Esophagus (tissue), 2 donors: ENCODE measurements around the gene EIF2S2. TPM values are rescaled to one million over a fixed set of nuclear protein-coding genes. Genes with fewer than 3 reads are reported as not detected.
"Not testable (repeated sequence)": the region's sequence is repeated elsewhere in the genome, so short reads cannot be mapped to it uniquely, and the experiment has no call there.

Experiments
- H3K27ac ChIP-seq, 2 donors: one replicate each; pipeline ENCODE4 v1.5.1; 2013; ENCODE audit warnings: low read depth in 2 of 2, mild to moderate bottlenecking in 2 of 2, inconsistent platforms in 1 of 2, low read length in 1 of 2, moderate library complexity in 1 of 2
- H3K27me3 ChIP-seq, 2 donors: one replicate each; pipeline ENCODE4 v1.6.1; 2013; ENCODE audit warnings: low read length in 2 of 2, control low read depth in 1 of 2, mild to moderate bottlenecking in 1 of 2; ENCODE audit not compliant: insufficient read depth in 2 of 2, control insufficient read depth in 1 of 2
- H3K36me3 ChIP-seq, 2 donors: one replicate each; pipeline ENCODE4 v1.6.1; 2013; ENCODE audit warnings: low read length in 1 of 2; ENCODE audit not compliant: control insufficient read depth in 2 of 2, insufficient read depth in 2 of 2
- H3K4me1 ChIP-seq, 2 donors: one replicate each; pipeline ENCODE4 v1.6.1; 2013; ENCODE audit warnings: low read length in 1 of 2; ENCODE audit not compliant: control insufficient read depth in 2 of 2, insufficient read depth in 2 of 2
- H3K4me3 ChIP-seq, 2 donors: one replicate each; pipeline ENCODE4 v1.5.1; 2013; ENCODE audit warnings: low read length in 2 of 2, mild to moderate bottlenecking in 2 of 2, low read depth in 1 of 2, moderate library complexity in 1 of 2
- H3K9me3 ChIP-seq, 2 donors: one replicate each; pipeline ENCODE4 v1.6.1; 2013; ENCODE audit warnings: mild to moderate bottlenecking in 2 of 2, low read depth in 1 of 2, low read length in 1 of 2, moderate library complexity in 1 of 2; ENCODE audit not compliant: control insufficient read depth in 2 of 2, insufficient read depth in 1 of 2
- WGBS, 2 donors: extraction: QIAGEN DNeasy Blood & Tissue Kit; methylation state at CpG; one replicate each; pipeline ENCODE4 v1.1.7; 2013; 5-methylcytosine and 5-hydroxymethylcytosine counted together
- polyA plus RNA-seq, 2 donors: library from polyadenylated mRNA; stranded (reverse); fragments of 200-250 nt; gene quantifications; one replicate each; pipeline ENCODE4 v1.2.3, GENCODE V29; 2013
- donor health status: healthy with polysubstance abuse.
- donor health status: Bipolar disorder and iron deficiency.

Gene EIF2S2
- 10 to 100 TPM; 25.7 to 62.3 TPM for polyA plus RNA-seq

- Histone ChIP-seq H3K27me3 (no peaks in the 10 kb centered on the region), H3K36me3 (peaks cover 0 to 2% of the 10 kb centered on the region in 2 donors), H3K4me3 (peak within 1 kb of the TSS; percentile 93 to 99), H3K9me3 (no peaks in the 10 kb centered on the region), H3K27ac (peak within 1 kb of the TSS; percentile 90 to 97), H3K4me1 (no peaks in the 10 kb centered on the region)
- 0 to 1% methylated on average over 80 to 81 of the region's 81 CpGs for WGBS, 2 donors
Observed at GRCh38 chr20:34111702-34112599, at the start of gene EIF2S2. Gene EIF2S2, minus strand, starts transcription at chr20:34112243. Its CDS starts 133 bp downstream, at chr20:34112110.

GRCh38 chr20:34157697-34158096 lies 45.7 kb upstream of the EIF2S2 start:
- not testable (repeated sequence) for H3K9me3 ChIP-seq, H3K4me1 ChIP-seq
- 73 to 74% methylated on average over 8 of the region's 8 CpGs for WGBS, 2 donors

GRCh38 chr20:34155836-34156235 lies 43.8 kb upstream of the EIF2S2 start:
- Histone ChIP-seq H3K27me3 (no peaks in the 10 kb centered on the region), H3K36me3 (no peaks in the 10 kb centered on the region), H3K9me3 (no peaks in the 10 kb centered on the region), H3K27ac (no peak overlapping the region), H3K4me3 (no peak overlapping the region), H3K4me1 (no peaks in the 10 kb centered on the region)
- 70 to 72% methylated on average over 2 of the region's 2 CpGs for WGBS, 2 donors

More at GRCh38 chr20:34157697-34158096, 45.7 kb upstream of the EIF2S2 start:
- not testable (repeated sequence) for H3K27me3 ChIP-seq, H3K36me3 ChIP-seq, H3K4me3 ChIP-seq, H3K27ac ChIP-seq

GRCh38 chr20:34153169-34153568 lies 41.1 kb upstream of the EIF2S2 start:
- not testable (repeated sequence) for H3K4me3 ChIP-seq, H3K27ac ChIP-seq, H3K27me3 ChIP-seq, H3K9me3 ChIP-seq, H3K36me3 ChIP-seq, H3K4me1 ChIP-seq
- WGBS, 2 donors = 90 to 91% methylated on average over 6 of the region's 6 CpGs

GRCh38 chr20:34152073-34152472 lies 40.0 kb upstream of the EIF2S2 start:
- H3K4me1 ChIP-seq, H3K4me3 ChIP-seq, H3K9me3 ChIP-seq, H3K27me3 ChIP-seq, H3K27ac ChIP-seq, H3K36me3 ChIP-seq: not testable (repeated sequence)
- WGBS, 2 donors = 92 to 97% methylated on average over 8 of the region's 8 CpGs

- Histone ChIP-seq H3K4me3 (no peak overlapping the region), H3K27ac (no peak overlapping the region), H3K36me3 (no peaks in the 10 kb centered on the region), H3K27me3 (no peaks in the 10 kb centered on the region), H3K4me1 (no peaks in the 10 kb centered on the region), H3K9me3 (no peaks in the 10 kb centered on the region)
- 65 to 72% methylated on average over 9 of the region's 9 CpGs for WGBS, 2 donors
Observed at GRCh38 chr20:34150306-34151000, 38.4 kb upstream of the EIF2S2 start.

GRCh38 chr20:34145280-34145819 lies 33.3 kb upstream of the EIF2S2 start:
- Histone ChIP-seq H3K4me3 (no peak overlapping the region), H3K27me3 (no peaks in the 10 kb centered on the region), H3K27ac (no peak overlapping the region), H3K4me1 (no peaks in the 10 kb centered on the region), H3K9me3 (no peaks in the 10 kb centered on the region), H3K36me3 (no peaks in the 10 kb centered on the region)
- WGBS, 2 donors = 89 to 95% methylated on average over 2 of the region's 2 CpGs

- Histone ChIP-seq H3K4me3 (no peak overlapping the region), H3K27ac (no peak overlapping the region), H3K9me3 (no peaks in the 10 kb centered on the region), H3K36me3 (no peaks in the 10 kb centered on the region), H3K4me1 (no peaks in the 10 kb centered on the region), H3K27me3 (no peaks in the 10 kb centered on the region)
- 65 to 67% methylated on average over 7 of the region's 7 CpGs for WGBS, 2 donors
Observed at GRCh38 chr20:34143951-34144350, 31.9 kb upstream of the EIF2S2 start.

- H3K9me3 ChIP-seq = no peaks in the 10 kb centered on the region
Observed at GRCh38 chr20:34142121-34142520, 30.1 kb upstream of the EIF2S2 start.

More at GRCh38 chr20:34142121-34142520, 30.1 kb upstream of the EIF2S2 start:
- Histone ChIP-seq H3K27me3 (no peaks in the 10 kb centered on the region), H3K27ac (no peak overlapping the region), H3K4me3 (no peak overlapping the region), H3K36me3 (no peaks in the 10 kb centered on the region), H3K4me1 (no peaks in the 10 kb centered on the region)
- WGBS, 2 donors = 75 to 100% methylated on average over 1 of the region's 1 CpG
